Measurements from ENCODE around the gene FCHO2.

DNA sequence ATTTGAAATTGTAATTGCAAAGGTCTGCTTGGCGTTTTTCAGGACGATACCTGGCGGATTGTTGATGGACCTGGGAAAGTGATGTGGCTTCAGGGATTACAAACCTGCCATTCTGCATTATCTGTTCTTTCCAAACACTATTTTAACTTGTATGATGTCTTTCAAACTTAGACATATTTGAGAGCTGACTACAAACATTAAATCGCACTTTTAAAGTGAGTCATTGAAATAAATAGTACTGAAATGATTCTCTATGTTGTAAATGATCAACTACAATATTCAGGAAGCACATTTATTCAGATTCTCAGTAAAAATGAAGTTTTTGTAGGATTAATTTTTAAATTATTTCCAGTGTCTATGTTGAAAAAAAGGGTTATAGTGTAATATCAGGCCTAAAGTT is 132.2 kb downstream of the FCHO2 start:
- TF ChIP-seq, protein P1, sequence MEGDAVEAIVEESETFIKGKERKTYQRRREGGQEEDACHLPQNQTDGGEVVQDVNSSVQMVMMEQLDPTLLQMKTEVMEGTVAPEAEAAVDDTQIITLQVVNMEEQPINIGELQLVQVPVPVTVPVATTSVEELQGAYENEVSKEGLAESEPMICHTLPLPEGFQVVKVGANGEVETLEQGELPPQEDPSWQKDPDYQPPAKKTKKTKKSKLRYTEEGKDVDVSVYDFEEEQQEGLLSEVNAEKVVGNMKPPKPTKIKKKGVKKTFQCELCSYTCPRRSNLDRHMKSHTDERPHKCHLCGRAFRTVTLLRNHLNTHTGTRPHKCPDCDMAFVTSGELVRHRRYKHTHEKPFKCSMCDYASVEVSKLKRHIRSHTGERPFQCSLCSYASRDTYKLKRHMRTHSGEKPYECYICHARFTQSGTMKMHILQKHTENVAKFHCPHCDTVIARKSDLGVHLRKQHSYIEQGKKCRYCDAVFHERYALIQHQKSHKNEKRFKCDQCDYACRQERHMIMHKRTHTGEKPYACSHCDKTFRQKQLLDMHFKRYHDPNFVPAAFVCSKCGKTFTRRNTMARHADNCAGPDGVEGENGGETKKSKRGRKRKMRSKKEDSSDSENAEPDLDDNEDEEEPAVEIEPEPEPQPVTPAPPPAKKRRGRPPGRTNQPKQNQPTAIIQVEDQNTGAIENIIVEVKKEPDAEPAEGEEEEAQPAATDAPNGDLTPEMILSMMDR (IDR thresholded peaks at IDR 0.05 in 2 of 3, conservative IDR thresholded peaks at IDR 0.05 in 1 of 3; ENCODE audit: control insufficient read depth in 2 of 3, extremely low read depth in 1 of 3, insufficient read depth in 1 of 3, low read depth in 3 of 3, low read length in 3 of 3): no peak
- TF ChIP-seq NFYB (IDR thresholded peaks at IDR 0.05; ENCODE audit: insufficient read depth, low read depth, low read length) (no peak), MXI1 (IDR thresholded peaks at IDR 0.05; ENCODE audit: low read depth, low read length) (no peak), POLR2A (IDR thresholded peaks at IDR 0.05; ENCODE audit: low read depth, low read length) (no peak), IKZF2 (IDR thresholded peaks at IDR 0.05) (no peak), NRF1 (conservative IDR thresholded peaks at IDR 0.05; ENCODE audit: low read depth, low read length) (no peak), MYC (IDR thresholded peaks at IDR 0.05; ENCODE audit: insufficient read depth, insufficient read length, insufficient replicate concordance, low read length, severe bottlenecking) (no peak), ASH2L (IDR thresholded peaks at IDR 0.05; ENCODE audit: borderline replicate concordance, low read depth) (no peak), KDM1A (IDR thresholded peaks at IDR 0.05; ENCODE audit: borderline replicate concordance) (no peak), POLR2AphosphoS2 (IDR thresholded peaks at IDR 0.05; ENCODE audit: low read depth, low read length) (no peak), EP300 (IDR thresholded peaks at IDR 0.05; ENCODE audit: borderline replicate concordance in 1 of 2, control insufficient read depth in 1 of 2, low read depth in 2 of 2, low read length in 2 of 2) (no peak)

Data from GM12878 (cell line).